Adipocyte (in vitro differentiated cells): ENCODE results near the gene MUSTN1.
A peak's percentile ranks its signal among the peaks of the same experiment; 100 is the strongest.

Source experiments
- DNase-seq: peaks from one replicate; pipeline ENCODE4 v3.0.0-alpha.2; 2015; ENCODE audit warnings: low read depth
- H3K27me3 ChIP-seq: replicated peaks from 2 replicates; pipeline ENCODE4 v1.7.0; 2013; ENCODE audit warnings: mild to moderate bottlenecking, low read length, moderate library complexity; ENCODE audit not compliant: control insufficient read depth, insufficient read depth
- H3K36me3 ChIP-seq: 2 replicates; pipeline ENCODE4 v1.7.0; 2013; ENCODE audit warnings: low read length, mild to moderate bottlenecking, moderate library complexity; ENCODE audit not compliant: control insufficient read depth, insufficient read depth, severe bottlenecking
- H3K4me1 ChIP-seq: 2 replicates; pipeline ENCODE4 v1.7.0; 2013; ENCODE audit warnings: mild to moderate bottlenecking, low read length, moderate library complexity; ENCODE audit not compliant: control insufficient read depth, insufficient read depth
- H3K4me3 ChIP-seq: 2 replicates; pipeline ENCODE4 v1.7.0; 2013; ENCODE audit warnings: mild to moderate bottlenecking, low read length, moderate library complexity
- H3K9ac ChIP-seq: 2 replicates; pipeline ENCODE4 v1.7.0; 2013; ENCODE audit warnings: mild to moderate bottlenecking, low read length, moderate library complexity
- H3K9me3 ChIP-seq: 2 replicates; pipeline ENCODE4 v1.7.0; 2013; ENCODE audit warnings: mild to moderate bottlenecking, low read length, moderate library complexity; ENCODE audit not compliant: control insufficient read depth

MUSTN1 gene

GRCh38 chr3:52817221-52817620, 17.6 kb downstream of the MUSTN1 start:
- no peaks in the 10 kb centered on the region for H3K9me3 ChIP-seq
- no peak for DNase-seq
- H3K9ac ChIP-seq, result no peak overlapping the region
- H3K4me3 ChIP-seq, result no peak overlapping the region
- no peaks in the 10 kb centered on the region for H3K4me1 ChIP-seq
- H3K36me3 ChIP-seq, result no peaks in the 10 kb centered on the region
- peaks cover 21% of the 10 kb centered on the region for H3K27me3 ChIP-seq

GRCh38 chr3:52816654-52817053, 18.2 kb downstream of the MUSTN1 start:
- Histone ChIP-seq H3K9ac (no peak overlapping the region), H3K9me3 (no peaks in the 10 kb centered on the region)
- no peak for DNase-seq

DNA sequence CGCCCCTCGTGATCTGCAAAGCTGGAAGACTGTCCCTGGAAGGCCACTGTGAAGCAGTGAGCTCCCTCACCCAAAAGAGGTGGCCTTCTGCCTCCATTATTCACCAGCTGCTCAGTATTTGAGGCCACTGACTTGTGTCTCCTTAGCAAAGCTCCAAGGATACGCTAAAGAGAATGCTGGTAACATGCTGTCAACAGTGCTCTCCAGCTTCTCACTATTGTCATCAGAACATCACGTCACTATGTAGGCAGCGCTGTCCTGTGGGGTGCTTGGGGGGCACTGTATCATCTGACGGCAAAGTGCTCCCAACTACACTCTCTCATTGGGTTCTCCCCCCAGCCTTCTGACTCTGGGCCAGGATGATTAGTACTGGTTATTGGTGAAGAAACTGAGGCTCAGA, 18.6 kb downstream of the MUSTN1 start:
- H3K27me3 ChIP-seq, result peaks cover 17% of the 10 kb centered on the region
- H3K9ac ChIP-seq, result no peak overlapping the region
- no peak for DNase-seq
- H3K4me1 ChIP-seq, result no peaks in the 10 kb centered on the region
- no peak overlapping the region for H3K4me3 ChIP-seq
- H3K36me3 ChIP-seq, result no peaks in the 10 kb centered on the region
- no peaks in the 10 kb centered on the region for H3K9me3 ChIP-seq

More at GRCh38 chr3:52816654-52817053, 18.2 kb downstream of the MUSTN1 start:
- Histone ChIP-seq H3K4me1 (no peaks in the 10 kb centered on the region), H3K27me3 (peaks cover 20% of the 10 kb centered on the region), H3K36me3 (no peaks in the 10 kb centered on the region), H3K4me3 (no peak overlapping the region)

DNA sequence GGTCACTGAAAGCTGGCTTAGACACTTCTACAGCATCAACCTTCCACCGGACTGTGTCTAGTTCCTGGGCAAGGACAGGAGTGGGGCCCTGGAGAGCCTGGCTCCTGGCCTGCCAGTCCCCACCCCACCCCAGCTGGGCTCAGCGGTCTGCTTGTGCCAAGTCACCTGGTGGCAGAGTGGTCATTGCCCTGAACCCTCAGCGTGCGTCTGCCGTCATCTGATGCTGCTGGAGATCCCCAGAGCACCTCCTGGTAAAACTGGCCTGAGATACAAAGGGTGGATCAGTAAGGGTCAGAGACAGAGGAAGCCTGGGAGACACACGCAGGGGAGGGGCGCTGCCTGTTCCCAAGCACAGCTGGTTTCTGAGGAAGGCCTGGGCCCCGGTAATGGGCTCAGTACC, 21.0 kb downstream of the MUSTN1 start:
- Histone ChIP-seq H3K9me3 (no peaks in the 10 kb centered on the region), H3K9ac (no peak overlapping the region), H3K4me1 (no peaks in the 10 kb centered on the region), H3K4me3 (no peak overlapping the region), H3K27me3 (peaks cover 28% of the 10 kb centered on the region), H3K36me3 (no peaks in the 10 kb centered on the region)
- no peak for DNase-seq

GRCh38 chr3:52811452-52812011, 23.3 kb downstream of the MUSTN1 start:
- no peaks in the 10 kb centered on the region for H3K36me3 ChIP-seq
- H3K4me3 ChIP-seq, result no peak overlapping the region
- no peak for DNase-seq
- H3K9ac ChIP-seq, result no peak overlapping the region
- peaks cover 37% of the 10 kb centered on the region for H3K27me3 ChIP-seq
- no peaks in the 10 kb centered on the region for H3K9me3 ChIP-seq
- no peaks in the 10 kb centered on the region for H3K4me1 ChIP-seq

- H3K4me3 ChIP-seq, result no peak overlapping the region
- no peak overlapping the region for H3K9ac ChIP-seq
- no peaks in the 10 kb centered on the region for H3K36me3 ChIP-seq
- H3K4me1 ChIP-seq, result no peaks in the 10 kb centered on the region
- no peaks in the 10 kb centered on the region for H3K9me3 ChIP-seq
- DNase-seq, result no peak
- peaks cover 35% of the 10 kb centered on the region for H3K27me3 ChIP-seq
Observed at GRCh38 chr3:52810923-52811322, 23.9 kb downstream of the MUSTN1 start.

DNA sequence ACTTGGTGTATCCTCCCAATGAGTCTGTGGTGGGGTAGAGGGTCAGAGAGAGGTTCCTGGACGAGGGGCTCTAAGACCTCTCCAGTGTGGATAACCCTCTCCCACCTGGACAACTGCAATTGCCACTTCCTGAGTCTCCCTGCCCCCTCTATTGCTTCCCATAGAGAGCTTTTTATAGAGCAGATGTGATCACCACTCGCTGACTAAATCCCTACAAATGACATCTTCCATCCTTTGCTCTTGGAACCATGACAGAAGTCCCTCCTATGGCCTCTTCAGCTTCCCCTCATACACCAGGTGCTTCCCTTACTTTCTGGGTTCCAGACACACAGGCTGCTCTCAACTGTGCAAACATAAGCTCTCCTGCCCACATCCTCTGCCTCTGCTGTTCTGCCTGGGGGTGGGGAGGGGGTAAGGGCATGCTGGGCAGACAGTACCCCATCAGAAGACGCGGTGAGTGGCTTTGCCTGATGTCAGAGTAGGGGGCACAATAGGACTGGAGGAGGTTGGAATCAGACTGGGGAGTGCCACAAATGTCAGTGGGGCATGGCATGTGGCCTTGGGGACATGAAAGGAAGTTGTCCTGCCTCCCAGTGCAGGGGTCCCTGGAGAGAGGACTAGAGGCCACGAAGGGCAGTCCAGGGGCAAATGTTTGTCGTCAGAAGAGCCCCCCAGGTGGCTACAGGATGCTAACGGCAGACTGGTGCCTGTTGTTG, 25.0 kb downstream of the MUSTN1 start:
- no peaks in the 10 kb centered on the region for H3K4me1 ChIP-seq
- no peaks in the 10 kb centered on the region for H3K36me3 ChIP-seq
- peaks cover 35% of the 10 kb centered on the region for H3K27me3 ChIP-seq
- H3K9me3 ChIP-seq, result no peaks in the 10 kb centered on the region
- DNase-seq, result no peak
- no peak overlapping the region for H3K9ac ChIP-seq
- H3K4me3 ChIP-seq, result no peak overlapping the region

DNA sequence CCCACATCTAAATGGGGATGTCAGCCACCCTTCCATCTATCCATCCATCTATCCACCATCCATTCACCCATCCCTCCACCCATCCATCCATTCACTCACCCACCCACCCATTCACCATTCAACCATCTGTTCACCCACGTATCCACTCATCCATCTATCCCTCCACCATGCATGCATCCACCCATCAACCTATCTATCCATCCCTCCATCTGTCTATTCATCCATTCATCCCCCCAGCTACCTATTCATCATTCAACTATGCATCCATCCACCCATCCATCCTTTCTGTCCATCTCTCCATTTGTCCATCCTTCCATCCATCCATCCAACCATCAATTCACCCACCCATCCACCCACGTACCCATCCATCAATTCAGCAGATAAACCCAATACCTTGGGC, 25.7 kb downstream of the MUSTN1 start:
- no peak for DNase-seq
- H3K27me3 ChIP-seq, result peaks cover 31% of the 10 kb centered on the region
- H3K9me3 ChIP-seq, result no peaks in the 10 kb centered on the region
- H3K36me3 ChIP-seq, result no peaks in the 10 kb centered on the region
- no peaks in the 10 kb centered on the region for H3K4me1 ChIP-seq
- no peak overlapping the region for H3K9ac ChIP-seq
- H3K4me3 ChIP-seq, result no peak overlapping the region

- Histone ChIP-seq H3K9me3 (no peaks in the 10 kb centered on the region), H3K27me3 (peaks cover 29% of the 10 kb centered on the region), H3K4me1 (peaks cover 8% of the 10 kb centered on the region), H3K36me3 (no peaks in the 10 kb centered on the region), H3K9ac (no peak overlapping the region), H3K4me3 (no peak overlapping the region)
- no peak for DNase-seq
Observed at GRCh38 chr3:52805270-52806039, 29.4 kb downstream of the MUSTN1 start.

DNA sequence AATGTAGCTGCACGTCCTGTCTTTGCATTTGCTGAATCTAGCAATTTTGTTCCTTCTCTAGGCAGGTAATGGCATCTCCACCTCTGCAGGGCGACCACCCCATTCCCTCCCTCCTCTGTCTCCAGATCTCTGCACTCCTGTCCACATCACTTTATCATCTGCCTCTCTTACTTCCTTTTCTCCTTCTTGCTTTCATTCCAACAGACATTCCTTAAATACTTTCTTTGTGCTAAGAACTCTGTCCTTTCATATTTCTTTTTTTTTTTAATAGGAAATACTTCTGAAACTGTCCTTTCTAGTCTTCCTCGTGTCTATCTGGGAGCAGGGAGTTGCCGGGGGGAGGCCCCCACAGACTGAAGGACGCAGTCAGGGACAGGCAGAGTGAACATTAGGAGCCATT, 33.0 kb downstream of the MUSTN1 start:
- H3K9me3 ChIP-seq, result no peaks in the 10 kb centered on the region
- peak; percentile 28 for DNase-seq
- no peaks in the 10 kb centered on the region for H3K36me3 ChIP-seq
- peaks cover 6% of the 10 kb centered on the region for H3K27me3 ChIP-seq
- peaks cover 25% of the 10 kb centered on the region for H3K4me1 ChIP-seq
- H3K4me3 ChIP-seq, result no peak overlapping the region
- peak overlapping the region; percentile 28 for H3K9ac ChIP-seq

GRCh38 chr3:52800079-52800478, 34.7 kb downstream of the MUSTN1 start:
- Histone ChIP-seq H3K27me3 (peaks cover 4% of the 10 kb centered on the region), H3K4me1 (peaks cover 25% of the 10 kb centered on the region), H3K9ac (no peak overlapping the region), H3K36me3 (no peaks in the 10 kb centered on the region), H3K4me3 (no peak overlapping the region), H3K9me3 (no peaks in the 10 kb centered on the region)
- DNase-seq, result peak; percentile 34
